Measurements from ENCODE around the gene TLCD2. TPM values are rescaled to one million over a fixed set of nuclear protein-coding genes. Genes with fewer than 3 reads are reported as not detected.
A peak's percentile ranks its signal among the peaks of the same experiment; 100 is the strongest.
"Not testable (repeated sequence)": the region's sequence is repeated elsewhere in the genome, so short reads cannot be mapped to it uniquely, and the experiment has no call there.

The TLCD2 gene
- polyA plus RNA-seq, 3 donors from 2014 or later = 0.04 TPM; not detected in 2

DNA sequence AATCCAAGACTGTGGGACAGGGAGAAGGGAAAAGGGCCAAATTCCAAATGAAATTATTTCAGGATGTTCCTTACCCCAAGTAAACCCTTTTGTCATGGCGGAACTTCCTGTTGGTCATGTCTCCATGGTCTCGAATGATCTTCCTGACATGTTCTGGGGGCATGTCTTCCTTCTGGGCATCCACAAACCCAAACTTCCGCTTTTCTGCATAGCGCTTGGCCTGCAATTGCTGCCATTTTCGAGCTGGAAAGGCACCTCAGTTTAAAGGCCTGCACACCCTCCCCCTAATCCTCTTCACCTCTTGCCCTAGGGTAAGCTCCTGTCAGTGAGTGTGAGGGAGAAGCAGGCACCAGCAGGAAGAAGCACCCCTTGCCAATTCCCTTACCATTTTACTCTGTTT lies 26.7 kb downstream of the TLCD2 start:
- Mint-ChIP-seq H3K4me3 (peak overlapping the region; percentile 99 to 100 (median 100)), H3K36me3 (peaks cover 21 to 33% (median 25%) of the 10 kb centered on the region in 3 donors)

DNA sequence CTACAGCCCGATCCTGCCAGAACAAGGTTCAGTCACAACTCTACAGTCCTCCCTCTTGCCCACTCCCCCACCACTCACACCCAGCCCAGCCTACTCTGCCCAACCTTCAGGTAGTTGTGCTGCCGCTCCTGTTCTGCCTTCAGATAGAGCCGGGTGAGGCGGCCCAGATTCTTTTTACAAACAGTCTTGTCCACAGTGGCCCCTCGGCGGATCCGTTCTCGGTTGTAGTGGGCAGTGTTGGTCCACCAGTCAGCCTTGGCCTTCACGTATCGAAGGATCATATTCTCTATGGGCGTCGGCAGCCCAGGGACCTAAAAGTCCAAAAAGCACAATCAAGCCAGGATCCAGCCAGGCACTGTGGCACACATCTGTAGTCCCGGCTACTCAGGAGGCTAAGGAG lies 33.8 kb downstream of the TLCD2 start:
- Mint-ChIP-seq H3K27me3 (ENCODE audit: low read depth in 3 of 3) (peaks cover 5 to 9% (median 8%) of the 10 kb centered on the region in 3 donors), H3K4me3 (no peak overlapping the region), H3K4me1 (peaks cover 11 to 19% of the 10 kb centered on the region in 2 donors), H3K27ac (no peak overlapping the region), H3K9me3 (no peaks in the 10 kb centered on the region), H3K36me3 (peaks cover 36 to 72% (median 45%) of the 10 kb centered on the region in 3 donors)
- no peak for DNase-seq

More for the DNA sequence above, 26.7 kb downstream of the TLCD2 start:
- peaks cover 41 to 51% of the 10 kb centered on the region in 2 donors for H3K4me1 Mint-ChIP-seq
- no peaks in the 10 kb centered on the region for H3K9me3 Mint-ChIP-seq
- peaks cover 2 to 13% (median 11%) of the 10 kb centered on the region in 3 donors for H3K27me3 Mint-ChIP-seq (ENCODE audit: low read depth in 3 of 3)
- H3K27ac Mint-ChIP-seq = peak overlapping the region; percentile 90 to 100 (median 98)
- DNase-seq = no peak

DNA sequence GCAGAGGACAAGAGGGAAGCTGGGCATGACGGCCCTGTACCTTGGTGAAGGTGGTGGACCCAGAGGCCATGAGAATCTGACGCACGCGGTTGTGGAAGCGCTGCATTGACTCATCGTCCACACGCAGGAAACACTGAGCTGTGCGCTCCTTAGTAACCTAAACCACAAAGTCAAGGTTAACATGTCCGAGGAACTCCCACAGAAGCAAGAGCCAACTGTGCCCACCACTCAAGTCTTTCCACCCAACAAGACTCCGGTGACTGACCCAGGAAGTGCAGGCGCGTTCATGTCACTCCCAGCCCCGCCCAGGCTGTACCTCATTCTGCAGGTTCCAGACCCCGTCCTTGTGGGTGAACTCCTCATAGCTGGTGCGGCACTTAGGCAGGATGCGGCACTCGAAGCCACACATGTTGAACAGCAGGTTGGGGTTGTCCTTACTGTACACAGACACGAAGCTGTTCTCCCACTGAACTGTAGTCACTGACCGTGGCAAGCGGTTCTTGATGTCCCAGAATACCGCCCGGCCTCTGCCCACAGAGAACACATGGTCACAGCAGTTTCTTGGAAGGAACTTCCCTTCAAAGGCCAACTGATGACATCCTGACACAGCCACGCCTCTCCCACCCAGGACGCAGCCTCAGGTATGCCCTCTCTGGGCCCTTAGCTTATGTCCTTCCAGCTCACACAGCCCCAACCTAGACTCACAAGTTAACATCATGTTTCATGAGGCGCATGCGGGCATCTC lies 37.0 kb downstream of the TLCD2 start:
- peak in 1 of 3 donors; percentile 18 for DNase-seq
- Mint-ChIP-seq H3K27me3 (ENCODE audit: low read depth in 3 of 3) (peaks cover 5 to 14% (median 9%) of the 10 kb centered on the region in 3 donors), H3K36me3 (peaks cover 32 to 75% (median 34%) of the 10 kb centered on the region in 3 donors), H3K9me3 (no peaks in the 10 kb centered on the region), H3K27ac (peak overlapping the region in 3 of 6 donors; percentile 55 to 69 (median 60)), H3K4me1 (peaks cover 15 to 28% of the 10 kb centered on the region in 2 donors), H3K4me3 (peak overlapping the region in 2 of 5 donors; percentile 6 to 28)

DNA sequence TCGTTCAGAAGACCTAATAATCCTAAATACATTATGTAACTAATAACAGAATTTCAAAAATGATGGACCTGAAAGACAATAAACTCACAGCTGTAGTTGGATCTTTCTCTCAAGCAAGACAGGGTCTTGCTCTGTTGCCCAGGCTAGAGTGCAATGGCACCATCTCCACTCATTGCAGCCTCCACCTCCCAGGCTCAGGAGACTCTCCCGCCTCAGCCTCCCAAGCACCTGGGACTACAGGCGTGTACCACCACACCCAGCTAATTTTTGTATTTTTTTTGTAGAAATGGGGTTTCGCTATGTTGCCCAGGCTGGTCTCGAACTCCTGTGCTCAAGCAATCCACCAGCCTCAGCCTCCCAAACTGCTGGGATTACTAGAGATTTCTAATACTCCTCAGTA lies 46.2 kb downstream of the TLCD2 start:
- peaks cover 22 to 38% (median 30%) of the 10 kb centered on the region in 3 donors for H3K36me3 Mint-ChIP-seq
- not testable (repeated sequence) for DNase-seq; H3K27me3 Mint-ChIP-seq (ENCODE audit: low read depth in 3 of 3); H3K4me1 Mint-ChIP-seq; H3K4me3 Mint-ChIP-seq; H3K9me3 Mint-ChIP-seq; H3K27ac Mint-ChIP-seq

DNA sequence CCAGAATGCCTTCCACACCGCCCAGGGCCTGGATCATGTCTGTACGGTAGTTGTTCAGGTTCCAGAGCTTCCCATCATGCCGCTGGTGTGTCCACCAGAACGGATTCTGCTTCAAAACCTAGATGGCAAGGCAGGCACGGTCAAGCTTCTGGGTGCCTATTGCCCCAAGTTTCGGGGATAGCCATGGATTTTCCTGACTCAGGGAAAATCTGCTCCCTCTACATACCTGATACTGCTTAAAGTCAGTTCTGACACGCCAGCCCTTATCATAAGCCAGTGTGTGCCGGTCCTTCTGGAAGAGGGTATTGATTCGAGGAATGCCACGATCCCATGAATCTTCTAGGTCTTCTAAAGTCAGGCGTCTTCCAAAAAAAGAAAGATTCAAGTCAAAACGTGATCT lies 49.1 kb downstream of the TLCD2 start:
- Mint-ChIP-seq H3K4me1 (no peaks in the 10 kb centered on the region), H3K4me3 (no peak overlapping the region), H3K36me3 (peaks cover 34 to 53% (median 44%) of the 10 kb centered on the region in 3 donors), H3K9me3 (no peaks in the 10 kb centered on the region), H3K27me3 (ENCODE audit: low read depth in 3 of 3) (peaks cover 3 to 7% (median 5%) of the 10 kb centered on the region in 3 donors), H3K27ac (no peak overlapping the region)
- DNase-seq = no peak

DNA sequence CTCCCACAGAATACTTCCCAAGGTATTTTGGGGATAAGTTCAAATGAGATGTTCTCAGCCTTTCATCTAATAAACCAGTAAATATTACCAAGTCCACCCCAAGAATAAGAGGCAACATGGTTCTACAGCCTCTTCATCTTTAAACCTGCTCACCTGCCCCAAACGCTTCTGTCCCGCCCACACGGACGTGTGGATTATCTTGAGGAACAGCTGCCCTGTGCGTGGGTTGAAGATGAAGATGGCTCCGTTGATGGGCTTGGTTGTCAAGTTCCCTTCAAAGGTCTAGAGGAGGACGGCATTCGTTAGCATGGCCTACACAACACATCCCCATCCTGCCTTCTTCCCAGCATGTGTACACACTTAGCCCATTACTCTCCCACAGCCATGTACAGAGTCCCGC lies 52.1 kb downstream of the TLCD2 start:
- Mint-ChIP-seq H3K9me3 (no peaks in the 10 kb centered on the region), H3K4me1 (no peaks in the 10 kb centered on the region), H3K27me3 (ENCODE audit: low read depth in 3 of 3) (peaks cover 5 to 9% (median 7%) of the 10 kb centered on the region in 3 donors), H3K27ac (no peak overlapping the region), H3K36me3 (peaks cover 44 to 73% (median 63%) of the 10 kb centered on the region in 3 donors), H3K4me3 (no peak overlapping the region)
- no peak for DNase-seq

DNA sequence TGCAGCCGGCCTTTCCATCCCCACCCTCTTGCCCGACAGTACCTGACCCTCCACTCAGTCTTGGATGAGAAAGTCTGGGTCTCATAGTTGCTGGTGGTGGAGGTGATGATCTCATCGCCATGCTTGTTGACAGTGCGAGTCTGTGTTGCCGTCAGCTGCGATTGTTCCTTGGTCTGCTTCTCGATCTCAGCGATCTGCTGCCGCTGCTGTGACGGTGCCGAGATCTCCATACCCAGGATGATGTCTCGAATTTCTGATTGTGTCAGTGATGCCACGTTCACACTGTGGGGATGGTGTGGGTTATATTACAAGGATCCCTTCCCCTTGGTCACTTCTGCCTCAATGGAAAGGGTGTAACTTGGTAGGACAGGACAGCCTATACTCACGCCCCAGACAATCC lies 56.4 kb downstream of the TLCD2 start:
- Mint-ChIP-seq H3K27me3 (ENCODE audit: low read depth in 3 of 3) (peaks cover 4 to 10% (median 5%) of the 10 kb centered on the region in 3 donors), H3K4me3 (no peak overlapping the region), H3K36me3 (peaks cover 28 to 53% (median 42%) of the 10 kb centered on the region in 3 donors), H3K4me1 (peaks cover 0 to 2% of the 10 kb centered on the region in 2 donors), H3K27ac (no peak overlapping the region), H3K9me3 (no peaks in the 10 kb centered on the region)
- no peak for DNase-seq

DNA sequence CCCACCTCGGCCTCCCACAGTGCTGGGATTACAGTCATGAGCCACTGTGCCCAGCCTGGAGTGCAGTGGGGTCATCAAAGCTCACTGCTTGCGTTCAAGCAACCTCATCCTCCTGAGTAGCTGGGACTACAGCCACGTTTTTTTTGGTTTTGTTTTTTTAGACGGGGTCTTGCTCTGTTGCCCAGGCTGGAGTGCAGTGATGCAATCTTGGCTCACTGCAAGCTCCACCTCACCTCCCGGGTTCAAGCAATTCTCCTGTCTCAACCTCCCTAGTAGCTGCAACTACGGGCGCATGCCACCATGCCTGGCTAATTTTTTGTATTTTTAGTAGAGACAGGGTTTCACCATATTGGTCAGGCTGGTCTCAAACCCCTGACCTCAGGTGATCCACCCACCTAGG lies 57.4 kb downstream of the TLCD2 start:
- H3K4me3 Mint-ChIP-seq, H3K27ac Mint-ChIP-seq: not testable (repeated sequence)

More for the DNA sequence above, 57.4 kb downstream of the TLCD2 start:
- H3K36me3 Mint-ChIP-seq = peaks cover 28 to 43% (median 32%) of the 10 kb centered on the region in 3 donors
- not testable (repeated sequence) for H3K9me3 Mint-ChIP-seq; H3K27me3 Mint-ChIP-seq (ENCODE audit: low read depth in 3 of 3); H3K4me1 Mint-ChIP-seq; DNase-seq

Other genes starting within 250 kb of the TLCD2 start
- under 1 TPM in 2 of 3 donors, not detected in 1; 0.63 to 0.86 TPM for gene MYO1C, start 217.7 kb downstream of the TLCD2 start, polyA plus RNA-seq
- gene INPP5K, start 193.8 kb downstream of the TLCD2 start, polyA plus RNA-seq = 100 to 1,000 TPM; 113 to 161 (median 120) TPM
- 10 to 100 TPM; 33.6 to 41.5 (median 37.6) TPM for gene PITPNA, start 147.6 kb downstream of the TLCD2 start, polyA plus RNA-seq
- gene SLC43A2, start 81.5 kb downstream of the TLCD2 start, polyA plus RNA-seq = 1 to 10 TPM; 3.6 to 8.3 (median 4.5) TPM
- under 1 TPM; 0.12 to 0.95 (median 0.64) TPM for gene SCARF1, start 64.6 kb downstream of the TLCD2 start, polyA plus RNA-seq
- 10 to 100 TPM in 1 of 3 donors, 1 to 10 TPM in 2; 5.0 to 12.7 (median 9.2) TPM for gene RILP, start 60.5 kb downstream of the TLCD2 start, polyA plus RNA-seq
- gene PRPF8, start 25.5 kb downstream of the TLCD2 start, polyA plus RNA-seq = 100 to 1,000 TPM in 1 of 3 donors, 10 to 100 TPM in 2; 57.0 to 198 (median 84.1) TPM
- gene WDR81, start 14.3 kb upstream of the TLCD2 start, polyA plus RNA-seq = 10 to 100 TPM in 1 of 3 donors, 1 to 10 TPM in 2; 5.8 to 27.2 (median 6.4) TPM
- gene SERPINF2, start 32.5 kb upstream of the TLCD2 start, polyA plus RNA-seq = under 1 TPM in 1 of 3 donors, not detected in 2; 0.76 TPM
- 1 to 10 TPM; 2.1 to 9.6 (median 3.3) TPM for gene SERPINF1, start 51.7 kb upstream of the TLCD2 start, polyA plus RNA-seq
- gene SMYD4, start 119.5 kb upstream of the TLCD2 start, polyA plus RNA-seq = 10 to 100 TPM in 1 of 3 donors, 1 to 10 TPM in 2; 7.8 to 17.5 (median 8.2) TPM
- gene RPA1, start 119.6 kb upstream of the TLCD2 start, polyA plus RNA-seq = 100 to 1,000 TPM in 1 of 3 donors, 10 to 100 TPM in 2; 82.6 to 102 (median 89.4) TPM